Astrocyte (in vitro differentiated cells and primary cell): Measurements from ENCODE around the gene LMCD1.

Experiments
- CTCF ChIP-seq: IDR thresholded peaks from 2 replicates; pipeline ENCODE4 v1.5.1; 2011; ENCODE audit warnings: low read depth, mild to moderate bottlenecking, inconsistent platforms, low read length, moderate library complexity; ENCODE audit not compliant: insufficient read depth
- EZH2 ChIP-seq: IDR thresholded peaks from 2 replicates; pipeline ENCODE4 v1.6.1; 2012; ENCODE audit warnings: mild to moderate bottlenecking, low read length, inconsistent platforms; ENCODE audit not compliant: insufficient read depth

GRCh38 chr3:8538913-8539312 lies 37.3 kb downstream of the LMCD1 start:
- no peak for TF ChIP-seq CTCF
- TF ChIP-seq EZH2 = no peak
